Measurements from ENCODE around the gene IFT25.

IFT25 gene

GRCh38 chr1:53949023-53949990 lies 3.8 kb upstream of the IFT25 start:
- Histone ChIP-seq H3K36me3 (ENCODE audit: insufficient read depth, low read length) (peaks cover 19% of the 10 kb centered on the region), H3K4me3 (ENCODE audit: low read length) (no peak overlapping the region), H2AFZ (ENCODE audit: low read depth, low read length) (no peak overlapping the region)

GRCh38 chr1:53948291-53948690 lies 2.8 kb upstream of the IFT25 start:
- H3K36me3 ChIP-seq (ENCODE audit: insufficient read depth, low read length): peaks cover 14% of the 10 kb centered on the region
- peaks cover 29% of the 10 kb centered on the region for H3K4me1 ChIP-seq (ENCODE audit: insufficient read depth, low read length)
- H3K4me3 ChIP-seq (ENCODE audit: low read length): no peak overlapping the region
- no peaks in the 10 kb centered on the region for H3K9me3 ChIP-seq (ENCODE audit: low read length)
- H2AFZ ChIP-seq (ENCODE audit: low read depth, low read length): no peak overlapping the region
- H3K27me3 ChIP-seq (ENCODE audit: insufficient read depth, low read length): no peaks in the 10 kb centered on the region

More at GRCh38 chr1:53949023-53949990, 3.8 kb upstream of the IFT25 start:
- Histone ChIP-seq H3K27me3 (ENCODE audit: insufficient read depth, low read length) (no peaks in the 10 kb centered on the region), H3K4me1 (ENCODE audit: insufficient read depth, low read length) (peaks cover 29% of the 10 kb centered on the region), H3K9me3 (ENCODE audit: low read length) (no peaks in the 10 kb centered on the region)

- Histone ChIP-seq H2AFZ (ENCODE audit: low read depth, low read length) (no peak overlapping the region), H3K9me3 (ENCODE audit: low read length) (no peaks in the 10 kb centered on the region), H3K36me3 (ENCODE audit: insufficient read depth, low read length) (peaks cover 5% of the 10 kb centered on the region), H3K27me3 (ENCODE audit: insufficient read depth, low read length) (no peaks in the 10 kb centered on the region), H3K4me1 (ENCODE audit: insufficient read depth, low read length) (peaks cover 32% of the 10 kb centered on the region), H3K4me3 (ENCODE audit: low read length) (peak overlapping the region; percentile 57)
Observed at GRCh38 chr1:53947172-53947907, 1.8 kb upstream of the IFT25 start.

- H2AFZ ChIP-seq (ENCODE audit: low read depth, low read length): peak within 1 kb of the TSS; percentile 86
- no peaks in the 10 kb centered on the region for H3K27me3 ChIP-seq (ENCODE audit: insufficient read depth, low read length)
- H3K36me3 ChIP-seq (ENCODE audit: insufficient read depth, low read length): no peaks in the 10 kb centered on the region
- peak within 1 kb of the TSS; percentile 96 for H3K4me3 ChIP-seq (ENCODE audit: low read length)
- no peaks in the 10 kb centered on the region for H3K9me3 ChIP-seq (ENCODE audit: low read length)
- peaks cover 32% of the 10 kb centered on the region for H3K4me1 ChIP-seq (ENCODE audit: insufficient read depth, low read length)
Observed at GRCh38 chr1:53946252-53947171, 1.0 kb upstream of the IFT25 start, which contains the start of gene LRRC42. Gene LRRC42, plus strand, starts transcription at chr1:53946350. Its CDS starts 5,650 bp downstream, at chr1:53952000.

- no peaks in the 10 kb centered on the region for H3K9me3 ChIP-seq (ENCODE audit: low read length)
- H3K4me1 ChIP-seq (ENCODE audit: insufficient read depth, low read length): peaks cover 30% of the 10 kb centered on the region
- peak overlapping the region; percentile 86 for H2AFZ ChIP-seq (ENCODE audit: low read depth, low read length)
- peak overlapping the region; percentile 96 for H3K4me3 ChIP-seq (ENCODE audit: low read length)
- peaks cover 1% of the 10 kb centered on the region for H3K36me3 ChIP-seq (ENCODE audit: insufficient read depth, low read length)
- H3K27me3 ChIP-seq (ENCODE audit: insufficient read depth, low read length): no peaks in the 10 kb centered on the region
Observed at GRCh38 chr1:53945183-53945432, 391 bp downstream of the IFT25 start.

GRCh38 chr1:53944469-53945182 lies 873 bp downstream of the IFT25 start:
- Histone ChIP-seq H3K4me3 (ENCODE audit: low read length) (peak overlapping the region; percentile 96), H3K27me3 (ENCODE audit: insufficient read depth, low read length) (no peaks in the 10 kb centered on the region), H3K4me1 (ENCODE audit: insufficient read depth, low read length) (peaks cover 25% of the 10 kb centered on the region), H2AFZ (ENCODE audit: low read depth, low read length) (peak overlapping the region; percentile 86), H3K9me3 (ENCODE audit: low read length) (no peaks in the 10 kb centered on the region), H3K36me3 (ENCODE audit: insufficient read depth, low read length) (peaks cover 2% of the 10 kb centered on the region)

- H3K4me3 ChIP-seq (ENCODE audit: low read length): no peak overlapping the region
- H2AFZ ChIP-seq (ENCODE audit: low read depth, low read length): no peak overlapping the region
Observed at GRCh38 chr1:53943490-53944043, 1.9 kb downstream of the IFT25 start.

GRCh38 chr1:53943090-53943489 lies 2.4 kb downstream of the IFT25 start:
- H3K4me3 ChIP-seq (ENCODE audit: low read length): no peak overlapping the region
- H3K27me3 ChIP-seq (ENCODE audit: insufficient read depth, low read length): no peaks in the 10 kb centered on the region
- H2AFZ ChIP-seq (ENCODE audit: low read depth, low read length): no peak overlapping the region
- no peaks in the 10 kb centered on the region for H3K9me3 ChIP-seq (ENCODE audit: low read length)
- H3K36me3 ChIP-seq (ENCODE audit: insufficient read depth, low read length): peaks cover 12% of the 10 kb centered on the region
- H3K4me1 ChIP-seq (ENCODE audit: insufficient read depth, low read length): peaks cover 18% of the 10 kb centered on the region

More at GRCh38 chr1:53943490-53944043, 1.9 kb downstream of the IFT25 start:
- Histone ChIP-seq H3K27me3 (ENCODE audit: insufficient read depth, low read length) (no peaks in the 10 kb centered on the region), H3K4me1 (ENCODE audit: insufficient read depth, low read length) (peaks cover 18% of the 10 kb centered on the region), H3K9me3 (ENCODE audit: low read length) (no peaks in the 10 kb centered on the region), H3K36me3 (ENCODE audit: insufficient read depth, low read length) (peaks cover 7% of the 10 kb centered on the region)

- no peak overlapping the region for H3K4me3 ChIP-seq (ENCODE audit: low read length)
- no peaks in the 10 kb centered on the region for H3K9me3 ChIP-seq (ENCODE audit: low read length)
- peaks cover 16% of the 10 kb centered on the region for H3K4me1 ChIP-seq (ENCODE audit: insufficient read depth, low read length)
- peaks cover 18% of the 10 kb centered on the region for H3K36me3 ChIP-seq (ENCODE audit: insufficient read depth, low read length)
- H3K27me3 ChIP-seq (ENCODE audit: insufficient read depth, low read length): no peaks in the 10 kb centered on the region
- H2AFZ ChIP-seq (ENCODE audit: low read depth, low read length): no peak overlapping the region
Observed at GRCh38 chr1:53942127-53942957, 3.2 kb downstream of the IFT25 start.

- H3K27me3 ChIP-seq (ENCODE audit: insufficient read depth, low read length): no peaks in the 10 kb centered on the region
Observed at GRCh38 chr1:53938136-53938830, 7.2 kb downstream of the IFT25 start.

GRCh38 chr1:53936430-53936829 lies 9.1 kb downstream of the IFT25 start:
- peaks cover 25% of the 10 kb centered on the region for H3K36me3 ChIP-seq (ENCODE audit: insufficient read depth, low read length)
- H3K4me1 ChIP-seq (ENCODE audit: insufficient read depth, low read length): no peaks in the 10 kb centered on the region
- no peaks in the 10 kb centered on the region for H3K27me3 ChIP-seq (ENCODE audit: insufficient read depth, low read length)
- H2AFZ ChIP-seq (ENCODE audit: low read depth, low read length): no peak overlapping the region
- no peak overlapping the region for H3K4me3 ChIP-seq (ENCODE audit: low read length)
- H3K9me3 ChIP-seq (ENCODE audit: low read length): peaks cover 10% of the 10 kb centered on the region

More at GRCh38 chr1:53938136-53938830, 7.2 kb downstream of the IFT25 start:
- peaks cover 4% of the 10 kb centered on the region for H3K9me3 ChIP-seq (ENCODE audit: low read length)
- H3K4me3 ChIP-seq (ENCODE audit: low read length): no peak overlapping the region
- peaks cover 25% of the 10 kb centered on the region for H3K36me3 ChIP-seq (ENCODE audit: insufficient read depth, low read length)
- H3K4me1 ChIP-seq (ENCODE audit: insufficient read depth, low read length): peaks cover 4% of the 10 kb centered on the region
- no peak overlapping the region for H2AFZ ChIP-seq (ENCODE audit: low read depth, low read length)
